ENCODE measurements around the gene MGP.

Gene MGP

DNA sequence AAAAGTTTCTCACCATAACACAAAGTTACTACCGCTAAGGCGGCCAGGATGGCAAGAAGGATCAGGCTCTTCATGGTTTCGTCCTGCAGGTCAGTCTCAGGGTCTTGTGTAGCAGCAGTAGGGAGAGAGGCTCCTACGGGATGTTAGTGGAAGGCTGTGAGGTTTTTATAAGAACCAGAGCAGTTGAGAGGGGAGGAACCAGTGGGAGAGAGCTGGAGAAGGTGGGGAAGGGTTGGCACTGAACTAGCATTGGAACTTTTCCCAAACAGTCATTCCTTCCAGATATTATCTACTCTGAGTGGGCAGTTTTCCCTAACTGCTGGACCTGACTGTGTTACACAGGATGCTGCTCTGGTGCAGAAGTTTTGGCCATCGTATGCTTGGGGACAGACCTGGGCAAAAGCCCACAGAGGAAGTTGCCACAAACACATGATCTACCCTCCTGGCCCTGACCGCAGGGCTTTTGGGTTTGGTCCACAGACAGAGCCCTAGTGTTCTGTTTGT is at the start of gene MGP:
Gene MGP (minus strand): TSS at position 137 of the 504 bp plus-strand sequence. CDS start 63 bp downstream, at position 74.
- no peak for DNase-seq

DNA sequence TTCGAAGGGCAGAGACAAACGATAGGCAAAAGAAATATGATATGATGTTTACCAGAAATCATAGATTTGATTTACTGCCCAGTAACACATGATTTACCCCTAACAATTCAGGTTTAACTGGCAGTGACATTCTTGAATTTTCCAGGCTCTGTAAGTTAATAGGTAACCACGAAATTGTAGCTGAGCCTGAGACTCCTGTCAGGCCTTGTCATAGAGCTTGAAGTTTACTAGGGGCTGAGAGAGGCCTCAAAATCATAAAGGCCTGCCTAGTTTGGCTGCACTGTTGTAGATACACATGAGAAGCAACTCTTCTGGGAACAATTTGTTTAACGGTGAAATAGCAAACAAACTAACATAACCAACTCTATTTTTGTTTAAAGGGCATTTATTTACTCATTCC is 49.4 kb upstream of the MGP start:
- DNase-seq = no peak

DNA sequence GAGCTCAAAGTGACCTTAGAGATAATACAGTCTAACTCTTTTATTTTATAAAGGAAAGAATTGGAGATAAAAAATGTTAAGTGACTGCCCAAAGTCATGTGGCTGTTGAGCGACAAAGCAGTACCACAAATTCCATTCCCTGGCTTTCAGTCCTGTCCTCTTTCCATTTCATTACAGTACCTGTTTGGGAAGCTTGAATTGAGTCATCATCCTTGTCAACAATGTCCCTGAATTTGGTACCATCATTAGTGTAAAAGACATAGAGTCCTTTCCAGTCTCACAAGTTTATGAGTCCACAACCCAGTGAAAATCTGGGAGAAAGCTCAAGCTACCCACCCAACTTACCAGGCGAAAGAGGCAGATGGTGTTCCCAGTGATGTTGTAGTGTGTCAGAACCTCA is 48.9 kb upstream of the MGP start:
- DNase-seq = no peak

DNA sequence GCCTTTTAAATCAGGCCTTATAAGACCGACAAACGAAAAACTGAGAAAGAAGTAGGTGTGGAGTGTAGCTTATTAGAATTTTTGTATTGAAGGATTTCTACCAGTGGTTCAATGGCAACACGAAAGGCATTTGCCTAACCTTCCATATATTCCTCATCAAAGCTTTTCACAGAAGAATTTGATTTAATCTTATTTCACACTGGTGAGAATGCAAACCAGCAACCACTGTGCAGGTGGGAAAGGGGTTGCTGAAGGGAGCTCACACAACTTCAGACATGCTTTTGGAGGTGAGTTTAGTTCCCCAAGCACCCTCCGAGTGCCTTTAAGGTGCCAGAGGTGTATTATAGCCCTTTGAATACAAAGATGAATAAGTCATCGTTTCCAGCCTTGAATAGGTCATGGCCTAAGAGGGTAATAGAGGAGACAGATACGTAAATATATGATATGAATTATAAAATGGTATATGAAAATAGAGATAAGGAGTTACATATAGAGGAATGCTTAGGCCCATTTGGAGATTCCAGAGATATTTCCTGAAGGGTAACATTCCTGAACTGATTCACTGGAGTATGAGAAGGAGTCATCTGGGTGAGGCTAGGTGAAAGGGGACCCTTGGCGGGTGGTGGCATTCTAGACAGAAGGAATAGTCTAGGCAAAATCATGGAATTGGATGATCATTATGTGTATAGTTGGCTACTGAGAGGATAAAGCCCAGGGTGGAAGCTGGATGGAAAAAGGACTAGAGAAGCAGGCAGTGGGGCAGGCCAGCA is 46.3 kb upstream of the MGP start:
- no peak for DNase-seq

DNA sequence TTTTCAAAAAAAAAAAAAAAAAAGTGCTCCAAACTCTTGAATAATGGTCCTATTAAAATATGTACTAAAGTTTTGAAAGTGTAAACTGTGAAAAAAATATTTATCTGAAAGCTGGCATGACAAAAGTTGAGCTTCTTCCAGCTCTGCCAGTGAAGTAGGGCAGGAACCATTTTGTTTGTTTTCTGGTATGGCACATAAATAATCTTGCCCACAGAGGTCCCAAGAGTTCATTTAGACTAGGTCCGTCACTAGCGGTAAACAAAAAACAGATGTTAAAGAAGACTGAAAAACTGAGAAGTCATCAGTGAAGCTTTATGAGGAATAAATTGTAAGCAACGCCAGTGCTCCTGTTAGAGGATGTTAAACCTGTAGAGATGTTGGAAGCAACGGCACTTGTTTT is 45.7 kb upstream of the MGP start:
- DNase-seq = no peak

DNA sequence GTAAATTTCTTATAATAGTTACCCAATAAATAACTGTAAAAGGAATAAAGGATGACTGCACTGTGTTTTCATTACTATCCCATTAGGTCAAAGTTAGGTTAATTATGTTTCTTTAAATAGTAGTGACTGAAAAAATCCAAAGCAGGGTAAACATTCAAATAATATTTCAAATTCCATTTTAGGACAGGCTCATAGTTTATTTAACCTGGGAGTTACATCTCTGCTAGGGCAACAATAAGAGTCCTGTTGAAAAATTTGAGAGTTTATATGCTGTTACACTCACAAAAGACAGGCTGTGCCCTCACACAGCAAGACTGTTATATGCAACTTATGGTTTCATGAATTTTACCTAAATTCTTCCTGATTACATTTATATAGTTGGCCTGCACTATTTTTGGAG is 44.6 kb upstream of the MGP start:
- DNase-seq = no peak

DNA sequence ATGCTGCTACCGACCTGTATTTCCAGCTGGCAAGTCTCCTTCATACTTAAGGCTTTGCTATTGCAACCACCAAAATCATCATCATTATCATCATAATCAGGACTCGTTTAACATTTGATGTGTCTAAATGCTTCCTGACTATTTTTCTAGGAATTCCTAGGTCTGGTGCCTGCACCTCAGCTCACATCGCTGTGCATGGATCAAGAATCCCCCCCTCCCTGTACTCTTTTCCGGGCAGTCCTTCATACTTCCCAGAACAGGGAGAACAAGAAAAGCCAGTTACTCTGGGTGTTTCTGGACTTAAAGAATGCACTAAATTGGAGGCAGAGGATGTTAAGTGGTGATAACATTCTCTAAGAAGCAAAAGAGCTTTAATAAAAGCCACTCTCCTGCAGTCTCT is 43.3 kb upstream of the MGP start:
- DNase-seq = no peak

DNA sequence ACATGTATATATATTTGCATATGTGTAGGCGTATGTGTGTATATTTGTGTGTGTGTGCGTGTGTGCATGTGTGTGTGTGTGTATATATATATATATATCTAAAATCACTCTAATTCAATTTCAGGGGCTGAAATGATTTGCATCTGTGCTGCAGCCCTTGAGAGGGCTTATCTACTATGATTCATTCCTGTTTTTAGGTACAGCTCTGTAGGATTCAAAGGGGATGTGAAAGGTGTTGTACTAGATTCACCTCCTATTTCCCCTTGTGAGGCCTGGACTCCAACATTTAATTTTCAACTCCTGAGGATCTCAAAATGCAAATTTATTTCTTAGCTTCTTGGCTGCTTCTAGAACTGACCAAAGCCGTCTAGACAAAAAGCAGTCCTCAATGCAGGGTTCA is 41.6 kb upstream of the MGP start:
- no peak for DNase-seq

DNA sequence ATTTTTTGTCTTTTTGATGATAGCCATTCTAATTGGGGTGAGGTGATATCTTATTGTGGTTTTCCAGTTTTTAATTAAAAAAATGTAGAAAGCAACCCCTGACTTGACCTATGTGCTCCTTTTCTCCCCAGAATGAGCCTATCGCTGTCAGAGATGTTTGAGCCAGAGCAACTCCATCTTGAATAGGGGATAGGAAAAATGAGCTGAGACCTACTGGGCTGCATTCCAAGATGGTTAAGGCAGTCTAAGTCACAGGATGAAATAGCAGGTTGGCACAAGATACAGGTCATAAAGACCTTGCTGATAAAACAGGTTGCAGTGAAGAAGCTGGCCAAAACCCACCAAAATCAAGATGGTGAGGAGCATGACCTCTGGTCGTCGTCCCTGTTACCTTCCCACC is 38.9 kb upstream of the MGP start:
- DNase-seq = no peak

DNA sequence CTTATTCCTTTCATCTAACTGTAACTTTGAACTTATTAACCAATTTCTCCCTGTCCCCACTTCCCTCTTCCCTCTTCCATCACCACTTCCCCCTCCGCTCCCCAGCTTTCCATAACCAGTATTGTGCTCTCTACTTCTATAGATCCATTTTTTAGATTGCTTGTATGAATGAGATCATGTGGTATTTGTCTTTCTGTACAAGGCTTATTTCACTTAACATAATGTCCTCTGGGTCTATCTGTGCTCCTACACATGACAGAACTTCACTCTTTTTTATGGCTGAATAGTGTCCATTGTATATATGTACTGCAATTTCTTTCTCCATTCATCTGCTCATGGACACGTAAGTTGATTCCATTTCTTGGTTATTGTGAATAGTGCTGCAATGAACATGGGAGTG is 38.3 kb upstream of the MGP start:
- no peak for DNase-seq

DNA sequence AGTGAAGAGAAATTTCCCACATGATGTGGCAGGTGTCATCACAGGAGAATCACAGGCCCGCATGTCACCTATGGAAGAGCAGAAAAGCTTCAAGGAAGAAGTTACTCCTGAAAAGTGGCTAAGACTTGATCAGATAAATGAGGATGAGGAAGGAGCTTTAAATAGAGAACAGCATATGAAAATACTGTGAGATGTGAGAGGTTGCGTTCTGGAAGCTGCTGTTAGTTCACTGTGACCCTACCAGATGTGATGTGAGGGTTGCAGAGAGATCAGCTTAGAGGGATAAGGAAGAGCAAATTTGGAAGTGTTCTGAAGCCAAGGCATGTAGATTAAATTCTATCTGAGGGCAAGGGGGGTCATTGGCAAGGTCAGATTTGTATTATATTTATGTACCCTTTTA is 35.6 kb upstream of the MGP start:
- DNase-seq = no peak

DNA sequence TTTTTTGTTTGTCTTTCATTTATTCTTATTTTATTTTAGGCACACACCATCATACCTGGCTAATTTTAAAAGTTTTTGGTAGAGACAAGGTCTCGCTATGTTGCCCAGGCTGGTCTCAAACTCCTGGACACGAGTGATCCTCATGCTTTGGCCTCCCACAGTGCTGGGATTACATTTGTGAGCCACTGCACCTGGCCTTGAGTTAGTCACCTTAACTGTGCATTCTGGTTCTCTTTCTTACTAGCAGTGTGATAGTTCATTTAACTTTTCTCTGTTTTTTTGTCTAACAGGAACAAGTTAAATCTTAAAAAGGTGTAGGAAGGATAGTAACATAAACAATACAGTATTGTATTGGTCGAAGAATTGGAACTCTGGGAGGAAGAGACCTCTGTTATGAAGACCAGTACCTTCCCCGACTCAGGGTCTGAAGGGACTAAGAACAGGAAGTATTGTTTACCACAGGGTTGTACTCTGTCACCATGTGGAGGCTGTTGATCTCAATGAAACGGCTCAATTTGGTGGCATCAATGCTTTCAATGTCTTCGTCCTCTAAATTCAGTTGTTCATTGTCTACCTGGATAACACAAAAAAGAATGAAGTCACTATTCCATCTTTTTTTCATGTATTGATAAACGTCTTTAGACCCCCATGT is 34.9 kb upstream of the MGP start:
- no peak for DNase-seq

DNA sequence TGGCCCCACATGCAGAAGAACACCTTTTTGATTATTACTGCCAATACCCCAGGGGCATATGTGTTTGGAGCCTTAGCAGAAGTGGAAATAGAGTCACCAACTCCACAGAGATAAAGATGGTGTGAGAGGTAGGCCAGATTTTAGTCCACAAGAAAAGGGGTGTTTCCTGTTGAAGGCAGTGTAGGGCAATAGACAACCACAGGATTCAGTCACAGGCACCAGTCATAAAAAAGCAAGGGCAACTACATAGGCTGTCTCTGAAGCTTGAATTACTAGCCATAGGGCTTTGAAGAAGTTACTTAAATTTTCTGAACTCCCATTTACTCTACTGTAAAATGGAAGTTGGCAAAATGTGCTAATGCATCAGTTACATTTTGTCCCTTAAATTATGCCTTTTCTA is 33.8 kb upstream of the MGP start:
- no peak for DNase-seq

DNA sequence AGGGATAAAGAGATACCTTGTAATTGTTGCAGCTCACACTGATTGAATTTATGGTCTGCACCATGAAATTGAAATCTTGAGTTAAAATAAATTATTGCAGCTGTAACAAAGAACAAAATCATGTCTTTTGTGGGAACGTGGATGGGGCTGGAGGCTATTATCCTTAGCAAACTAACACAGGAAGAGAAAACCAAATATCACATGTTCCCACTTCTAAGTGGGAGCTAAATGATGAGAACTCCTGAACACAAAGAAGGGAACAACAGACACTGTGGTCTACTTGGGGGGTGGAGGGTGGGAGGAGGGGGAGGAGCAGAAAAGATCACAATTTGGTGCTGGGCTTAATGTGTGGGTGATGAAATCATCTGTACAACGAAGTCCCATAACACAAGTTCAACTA is 30.1 kb upstream of the MGP start:
- no peak for DNase-seq

DNA sequence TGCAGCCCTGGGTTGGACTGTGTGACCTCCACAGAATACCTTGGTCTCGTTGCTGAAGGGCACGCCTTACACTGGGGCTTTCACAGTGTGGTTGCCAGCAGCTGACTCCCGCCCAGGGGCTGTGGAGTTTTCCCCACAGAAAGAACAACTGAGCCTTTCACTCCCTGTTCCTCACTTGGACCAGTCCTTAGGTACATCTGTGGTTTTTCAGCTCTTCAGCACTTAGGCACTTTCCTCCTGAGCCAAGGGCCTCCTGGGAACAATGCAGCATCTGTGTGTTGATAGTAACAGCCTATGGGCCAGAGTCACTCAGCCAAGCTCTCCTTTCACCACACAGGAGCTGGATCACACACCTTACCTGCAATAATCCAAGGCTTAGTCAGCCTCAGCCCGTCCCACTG is 27.7 kb upstream of the MGP start:
- DNase-seq = no peak

DNA sequence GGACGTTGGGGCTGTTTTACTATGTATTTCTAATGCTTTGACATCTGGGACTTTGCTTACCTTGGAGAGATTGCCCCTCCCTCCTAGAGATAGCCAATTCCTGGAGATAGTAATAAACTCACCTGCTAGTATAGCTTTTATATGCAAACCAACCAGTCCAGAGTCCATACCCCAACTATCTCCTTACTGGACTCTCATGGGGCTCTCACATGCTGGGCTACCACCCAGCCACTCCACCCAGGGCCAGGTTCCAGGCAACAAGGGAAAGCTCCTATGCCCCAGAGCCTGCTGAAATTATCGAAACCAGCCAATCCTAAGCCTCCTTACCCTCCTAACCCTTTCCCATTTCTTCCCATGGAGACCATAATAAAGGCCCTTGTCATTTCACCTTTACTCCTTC is 25.5 kb upstream of the MGP start:
- DNase-seq = no peak

DNA sequence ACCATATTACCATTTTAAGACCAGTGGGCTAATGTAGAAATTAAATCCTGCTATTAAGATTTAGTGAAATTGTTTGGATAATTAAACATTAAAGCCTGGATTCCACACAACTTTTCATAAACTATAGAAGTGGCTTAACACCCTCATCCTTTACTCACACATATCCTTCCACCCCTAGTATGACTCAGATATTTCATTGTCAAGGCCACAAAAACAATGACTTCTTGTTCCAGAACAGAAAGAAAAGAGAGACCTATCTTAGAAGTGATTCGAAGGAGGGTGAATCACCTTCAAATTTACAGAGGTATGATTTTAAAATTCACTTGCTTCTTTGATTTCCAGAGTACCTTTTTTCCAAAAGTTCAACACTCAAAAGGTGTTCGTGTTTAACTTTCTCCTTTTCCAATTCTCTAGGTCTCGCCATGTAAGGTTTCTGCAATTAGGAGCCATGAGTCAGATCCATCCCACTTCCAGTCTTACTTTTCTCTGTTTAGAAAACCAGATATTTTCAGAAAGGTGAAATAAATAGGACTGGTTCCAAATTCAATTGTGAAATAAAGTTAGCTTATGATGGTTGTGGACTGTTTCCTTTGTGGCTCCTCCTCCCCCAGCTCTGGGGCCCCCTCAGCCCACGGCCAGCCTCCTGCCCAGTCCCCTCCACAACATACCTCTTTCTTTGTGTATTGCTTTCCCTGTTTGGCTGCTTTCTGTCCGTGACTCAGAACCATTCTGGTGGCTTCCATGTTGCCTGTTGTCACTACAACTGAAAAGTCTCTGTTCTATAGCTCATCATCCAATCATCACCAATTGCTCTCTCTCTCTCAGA is 24.6 kb upstream of the MGP start:
- DNase-seq = peak; percentile 60

DNA sequence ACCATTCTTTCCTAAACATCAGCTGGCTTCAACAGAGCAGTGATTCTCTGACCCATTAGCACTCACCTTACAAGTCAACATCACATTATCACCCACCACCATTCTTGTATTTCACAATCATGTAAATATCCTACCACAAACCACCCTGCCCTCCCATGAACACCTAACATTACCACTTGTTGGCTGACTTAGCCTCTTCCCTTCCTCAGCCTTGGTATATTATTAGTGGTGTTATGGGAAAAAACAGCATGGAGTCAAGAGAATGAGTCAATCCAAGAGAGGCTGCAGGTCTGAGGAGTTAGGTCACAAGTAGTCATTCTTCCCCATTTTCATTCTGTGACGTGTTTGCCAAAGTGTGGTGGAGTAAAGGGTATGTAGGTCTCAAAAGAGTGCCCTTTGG is 22.3 kb upstream of the MGP start:
- peak; percentile 54 for DNase-seq

DNA sequence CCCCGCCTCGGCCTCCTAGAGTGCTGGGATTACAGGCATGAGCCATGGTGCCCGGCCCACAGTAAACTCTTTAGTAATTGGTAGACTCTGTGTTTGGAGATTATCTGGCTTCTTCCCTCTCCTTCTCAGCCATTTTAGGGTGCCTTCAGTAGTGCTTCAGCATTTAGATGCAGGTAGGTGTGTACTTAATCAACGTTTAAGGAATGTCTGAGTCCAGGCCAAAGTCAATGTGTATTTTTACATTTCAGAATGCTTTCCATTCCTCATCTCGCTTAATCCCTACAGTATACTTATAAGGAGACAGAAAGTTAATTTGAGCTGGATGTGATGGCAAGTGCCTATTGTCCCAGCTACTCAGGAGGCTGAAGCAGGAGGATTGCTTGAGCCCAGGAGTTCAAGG is 20.5 kb upstream of the MGP start:
- DNase-seq = no peak

DNA sequence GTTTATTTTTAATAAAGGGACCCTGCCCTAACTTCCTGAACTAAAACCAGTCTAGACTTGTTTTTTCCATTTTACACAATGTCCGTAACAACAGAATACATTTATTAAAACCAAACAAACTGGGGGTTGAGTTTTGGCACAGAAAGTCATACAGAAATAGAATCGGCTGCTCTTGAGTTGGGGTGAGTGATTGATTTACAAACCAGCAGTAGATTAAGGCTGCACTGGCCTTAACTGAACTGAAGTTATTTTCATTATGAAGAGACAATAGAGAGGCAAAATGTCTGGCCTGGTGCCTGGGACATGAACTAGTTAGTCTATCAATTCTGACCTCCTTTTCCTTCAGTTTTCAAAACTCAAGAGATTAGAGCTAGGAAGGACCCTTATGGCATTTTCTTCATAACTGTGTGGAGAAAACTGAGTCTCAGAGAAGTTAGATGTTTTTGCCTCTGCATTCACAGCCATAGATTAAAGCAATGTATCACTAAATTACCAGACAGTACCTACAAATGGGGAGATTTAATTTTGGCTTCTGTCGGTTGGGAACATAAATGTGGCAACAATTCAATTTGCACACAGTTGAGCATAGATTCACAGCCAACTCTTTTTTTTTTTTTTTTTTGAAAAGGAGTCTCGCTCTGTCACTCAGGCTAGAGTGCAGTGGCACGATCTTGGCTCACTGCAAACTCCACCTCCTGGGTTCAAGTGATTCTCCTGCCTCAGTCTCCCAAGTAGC is 19.8 kb upstream of the MGP start:
- no peak for DNase-seq

DNA sequence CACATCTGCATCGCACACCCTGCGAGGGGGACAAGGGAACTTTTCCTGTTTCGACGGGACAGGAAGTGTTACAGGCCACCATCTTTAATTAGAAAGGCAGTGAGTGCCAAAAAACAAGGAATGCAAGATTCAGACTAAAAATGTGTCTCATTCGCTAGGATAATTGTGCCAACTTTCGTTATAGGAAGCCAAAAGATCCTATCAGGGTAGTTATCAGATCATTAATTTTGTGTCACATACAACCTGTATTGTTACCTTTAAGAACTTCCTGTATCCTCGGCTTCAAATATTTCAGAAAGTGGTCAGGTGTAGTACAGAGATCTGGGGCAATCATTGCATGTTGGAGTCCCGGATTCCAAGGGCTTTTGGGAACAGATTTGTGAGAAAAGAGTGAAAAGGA is 19.2 kb upstream of the MGP start:
- no peak for DNase-seq

DNA sequence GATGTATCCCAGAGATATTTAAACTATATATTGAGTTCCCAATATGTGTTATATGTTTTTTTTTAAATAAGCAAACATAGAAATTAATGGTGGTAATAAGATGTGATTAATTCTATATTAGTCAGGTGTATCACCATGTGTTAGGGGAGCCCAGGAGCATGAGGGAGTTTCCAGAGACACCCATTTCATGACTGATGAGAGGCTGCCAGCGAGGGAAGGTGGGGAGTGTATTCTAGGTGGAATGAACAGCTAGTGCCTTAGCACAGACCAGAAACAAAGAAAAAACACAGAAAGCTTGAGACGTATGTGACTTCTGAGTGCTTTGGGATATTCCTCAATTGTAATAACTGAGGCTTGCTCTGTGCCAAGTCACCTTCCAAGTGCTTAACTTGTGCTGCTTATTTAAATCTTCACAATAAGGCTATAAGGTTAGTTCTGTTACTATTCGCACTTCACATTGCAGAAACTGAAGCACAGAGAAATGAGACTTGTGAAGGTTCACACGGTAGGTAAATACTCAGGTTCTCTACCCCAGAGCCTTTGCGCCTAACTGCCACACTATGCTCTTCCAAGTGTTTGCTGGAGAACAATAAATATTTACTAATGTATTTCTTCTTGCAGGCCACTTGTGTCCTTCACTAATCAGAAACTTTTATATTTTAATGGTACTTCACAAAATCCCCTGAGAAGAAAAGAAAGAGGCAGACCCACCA is 17.9 kb upstream of the MGP start:
- no peak for DNase-seq
